ENCODE data around the gene TIAM1.

Gene TIAM1

GRCh38 chr21:31298618-31299269 lies 45.3 kb downstream of the TIAM1 start:
- H3K27me3 Mint-ChIP-seq: no peaks in the 10 kb centered on the region
- no peaks in the 10 kb centered on the region for H3K9me3 Mint-ChIP-seq
- no peaks in the 10 kb centered on the region for H3K36me3 Mint-ChIP-seq
- DNase-seq: no peak
- CTCF ChIA-PET: no interaction called here
- peaks cover 3% of the 10 kb centered on the region for H3K4me1 Mint-ChIP-seq
- no peak overlapping the region for H3K27ac Mint-ChIP-seq
- H3K4me3 Mint-ChIP-seq: no peak overlapping the region

- peaks cover 3% of the 10 kb centered on the region for H3K36me3 Mint-ChIP-seq
- H3K4me1 Mint-ChIP-seq: no peaks in the 10 kb centered on the region
- H3K9me3 Mint-ChIP-seq: no peaks in the 10 kb centered on the region
- no peak overlapping the region for H3K27ac Mint-ChIP-seq
- CTCF ChIA-PET: interaction anchor here (0.6 kb wide), 1 partner anchor 67 kb away, joined by 5 read pairs; no protein-coding TSS in a partner anchor
- H3K27me3 Mint-ChIP-seq: no peaks in the 10 kb centered on the region
- H3K4me3 Mint-ChIP-seq: no peak overlapping the region
- no peak for DNase-seq
Observed at GRCh38 chr21:31297806-31298205, 46.3 kb downstream of the TIAM1 start.

GRCh38 chr21:31295676-31296075 lies 48.4 kb downstream of the TIAM1 start:
- H3K4me3 Mint-ChIP-seq: no peak overlapping the region
- H3K27me3 Mint-ChIP-seq: no peaks in the 10 kb centered on the region
- CTCF ChIA-PET: no interaction called here
- no peak overlapping the region for H3K27ac Mint-ChIP-seq
- H3K9me3 Mint-ChIP-seq: no peaks in the 10 kb centered on the region
- peaks cover 7% of the 10 kb centered on the region for H3K36me3 Mint-ChIP-seq
- DNase-seq: no peak
- no peaks in the 10 kb centered on the region for H3K4me1 Mint-ChIP-seq

GRCh38 chr21:31294691-31295090 lies 49.4 kb downstream of the TIAM1 start:
- H3K27me3 Mint-ChIP-seq: no peaks in the 10 kb centered on the region
- H3K9me3 Mint-ChIP-seq: no peaks in the 10 kb centered on the region
- no peak overlapping the region for H3K4me3 Mint-ChIP-seq
- H3K4me1 Mint-ChIP-seq: no peaks in the 10 kb centered on the region
- H3K27ac Mint-ChIP-seq: no peak overlapping the region
- H3K36me3 Mint-ChIP-seq: peaks cover 7% of the 10 kb centered on the region
- CTCF ChIA-PET: no interaction called here
- no peak for DNase-seq

GRCh38 chr21:31293986-31294385 lies 50.1 kb downstream of the TIAM1 start:
- H3K4me1 Mint-ChIP-seq: no peaks in the 10 kb centered on the region
- DNase-seq: no peak
- H3K27ac Mint-ChIP-seq: no peak overlapping the region
- H3K36me3 Mint-ChIP-seq: peaks cover 7% of the 10 kb centered on the region
- H3K4me3 Mint-ChIP-seq: no peak overlapping the region
- CTCF ChIA-PET: no interaction called here
- no peaks in the 10 kb centered on the region for H3K27me3 Mint-ChIP-seq
- no peaks in the 10 kb centered on the region for H3K9me3 Mint-ChIP-seq

- DNase-seq: no peak
- Mint-ChIP-seq H3K36me3 (peaks cover 12% of the 10 kb centered on the region), H3K4me1 (no peaks in the 10 kb centered on the region), H3K9me3 (peaks cover 11% of the 10 kb centered on the region), H3K27ac (no peak overlapping the region), H3K4me3 (no peak overlapping the region), H3K27me3 (no peaks in the 10 kb centered on the region)
- CTCF ChIA-PET: interaction anchor here (0.7 kb wide), 1 partner anchor 36 kb away, joined by 3 read pairs; no protein-coding TSS in a partner anchor
Observed at GRCh38 chr21:31290765-31291164, 53.3 kb downstream of the TIAM1 start.

- H3K4me1 Mint-ChIP-seq: peaks cover 6% of the 10 kb centered on the region
- no peak overlapping the region for H3K27ac Mint-ChIP-seq
- H3K4me3 Mint-ChIP-seq: no peak overlapping the region
- H3K27me3 Mint-ChIP-seq: no peaks in the 10 kb centered on the region
- DNase-seq: no peak
- CTCF ChIA-PET: no interaction called here
- H3K9me3 Mint-ChIP-seq: peaks cover 11% of the 10 kb centered on the region
- H3K36me3 Mint-ChIP-seq: peaks cover 12% of the 10 kb centered on the region
Observed at GRCh38 chr21:31289702-31290101, 54.4 kb downstream of the TIAM1 start.

GRCh38 chr21:31288191-31288590 lies 55.9 kb downstream of the TIAM1 start:
- Mint-ChIP-seq H3K27me3 (no peaks in the 10 kb centered on the region), H3K27ac (no peak overlapping the region), H3K4me1 (peaks cover 14% of the 10 kb centered on the region), H3K9me3 (peaks cover 11% of the 10 kb centered on the region), H3K4me3 (no peak overlapping the region), H3K36me3 (peaks cover 9% of the 10 kb centered on the region)
- no peak for DNase-seq
- CTCF ChIA-PET: no interaction called here

GRCh38 chr21:31287201-31287600 lies 56.9 kb downstream of the TIAM1 start:
- CTCF ChIA-PET: no interaction called here
- Mint-ChIP-seq H3K4me3 (no peak overlapping the region), H3K27ac (no peak overlapping the region), H3K4me1 (peaks cover 24% of the 10 kb centered on the region), H3K9me3 (peaks cover 11% of the 10 kb centered on the region), H3K36me3 (peaks cover 9% of the 10 kb centered on the region), H3K27me3 (no peaks in the 10 kb centered on the region)
- no peak for DNase-seq

GRCh38 chr21:31286621-31287020 lies 57.4 kb downstream of the TIAM1 start:
- Mint-ChIP-seq H3K9me3 (peaks cover 11% of the 10 kb centered on the region), H3K27me3 (no peaks in the 10 kb centered on the region), H3K36me3 (peaks cover 6% of the 10 kb centered on the region), H3K27ac (no peak overlapping the region), H3K4me3 (no peak overlapping the region), H3K4me1 (peaks cover 26% of the 10 kb centered on the region)
- CTCF ChIA-PET: no interaction called here
- no peak for DNase-seq

GRCh38 chr21:31284797-31285397 lies 59.2 kb downstream of the TIAM1 start:
- Mint-ChIP-seq H3K27me3 (no peaks in the 10 kb centered on the region), H3K4me3 (no peak overlapping the region), H3K27ac (no peak overlapping the region), H3K36me3 (peaks cover 8% of the 10 kb centered on the region), H3K9me3 (peaks cover 11% of the 10 kb centered on the region), H3K4me1 (peaks cover 28% of the 10 kb centered on the region)
- CTCF ChIA-PET: no interaction called here
- no peak for DNase-seq

- CTCF ChIA-PET: no interaction called here
- DNase-seq: no peak
- peaks cover 8% of the 10 kb centered on the region for H3K36me3 Mint-ChIP-seq
- H3K9me3 Mint-ChIP-seq: peaks cover 6% of the 10 kb centered on the region
- no peak overlapping the region for H3K27ac Mint-ChIP-seq
- H3K4me1 Mint-ChIP-seq: peaks cover 28% of the 10 kb centered on the region
- H3K27me3 Mint-ChIP-seq: no peaks in the 10 kb centered on the region
- H3K4me3 Mint-ChIP-seq: no peak overlapping the region
Observed at GRCh38 chr21:31283025-31283424, 61.0 kb downstream of the TIAM1 start.

GRCh38 chr21:31282095-31282709 lies 61.9 kb downstream of the TIAM1 start:
- Mint-ChIP-seq H3K27me3 (no peaks in the 10 kb centered on the region), H3K27ac (no peak overlapping the region), H3K9me3 (peaks cover under 1% of the 10 kb centered on the region), H3K36me3 (peaks cover 3% of the 10 kb centered on the region), H3K4me3 (no peak overlapping the region), H3K4me1 (peaks cover 28% of the 10 kb centered on the region)
- no peak for DNase-seq
- CTCF ChIA-PET: interaction anchor here (1.0 kb wide), 1 partner anchor 28 kb away, joined by 3 read pairs; no protein-coding TSS in a partner anchor

- Mint-ChIP-seq H3K27ac (no peak overlapping the region), H3K9me3 (no peaks in the 10 kb centered on the region), H3K36me3 (peaks cover 3% of the 10 kb centered on the region), H3K4me1 (peaks cover 28% of the 10 kb centered on the region), H3K27me3 (no peaks in the 10 kb centered on the region), H3K4me3 (no peak overlapping the region)
- DNase-seq: no peak
- CTCF ChIA-PET: interaction anchor here (1.0 kb wide), 1 partner anchor 28 kb away, joined by 3 read pairs; no protein-coding TSS in a partner anchor
Observed at GRCh38 chr21:31281561-31281960, 62.5 kb downstream of the TIAM1 start.

- H3K4me1 Mint-ChIP-seq: peaks cover 25% of the 10 kb centered on the region
- peak overlapping the region; percentile 54 for H3K27ac Mint-ChIP-seq
- no peaks in the 10 kb centered on the region for H3K27me3 Mint-ChIP-seq
- no peak for DNase-seq
- CTCF ChIA-PET: no interaction called here
- H3K36me3 Mint-ChIP-seq: peaks cover 5% of the 10 kb centered on the region
- H3K9me3 Mint-ChIP-seq: no peaks in the 10 kb centered on the region
- no peak overlapping the region for H3K4me3 Mint-ChIP-seq
Observed at GRCh38 chr21:31279986-31280385, 64.1 kb downstream of the TIAM1 start.

Measured in activated naive CD4-positive, alpha-beta T cell treated with anti-CD3 and anti-CD28 coated beads, Interleukin-2, amount 10 ng/mL, durations not matched to agents 7 days and 5 days (primary cell).